Activated CD4-positive, alpha-beta T cell treated with anti-CD3 and anti-CD28 coated beads for 36 hours (primary cell): ENCODE results near the gene KPRP. TPM values are rescaled to one million over a fixed set of nuclear protein-coding genes. Genes with fewer than 3 reads are reported as not detected.

Experiments
- ATAC-seq: fragments of 200-7000 bp; cut with Tn5 transposase; one replicate; pipeline ENCODE4 v1.10.0; 2021; ENCODE audit warnings: mild to moderate bottlenecking, moderate library complexity
- CTCF ChIA-PET: fragments of 350-600 bp; sonication (Branson Sonifier 250); formaldehyde crosslinking; loops from one replicate; lab custom pipeline; 2021; ENCODE audit warnings: antibody characterized with exemption; lab: Charles Lee
- POLR2A ChIA-PET: fragments of 350-600 bp; sonication (Branson Sonifier 250); formaldehyde crosslinking; loops from one replicate; lab custom pipeline; 2021; ENCODE audit warnings: antibody characterized with exemption, inconsistent platforms; lab: Charles Lee
- DNase-seq: peaks from one replicate; pipeline ENCODE4 v3.0.0-alpha.2; 2020
- H3K27ac Mint-ChIP-seq: one replicate; pipeline ENCODE4 v1.8.0; 2021; ENCODE audit warnings: mixed read lengths
- H3K27me3 Mint-ChIP-seq: one replicate; pipeline ENCODE4 v1.8.0; 2021; ENCODE audit warnings: mixed read lengths
- H3K36me3 Mint-ChIP-seq: one replicate; pipeline ENCODE4 v1.8.0; 2021; ENCODE audit warnings: low read depth, mixed read lengths
- H3K4me1 Mint-ChIP-seq: one replicate; pipeline ENCODE4 v1.8.0; 2021; ENCODE audit warnings: mixed read lengths
- H3K4me3 Mint-ChIP-seq: one replicate; pipeline ENCODE4 v1.8.0; 2021; ENCODE audit warnings: mild to moderate bottlenecking, moderate library complexity, mixed read lengths
- H3K9me3 Mint-ChIP-seq: one replicate; pipeline ENCODE4 v1.8.0; 2021; ENCODE audit warnings: low read depth, mixed read lengths
- intact Hi-C, 2 experiments: fragments of 100-400 bp; cut with DNase I in 1 of 2; cut with micrococcal nuclease in 1 of 2; formaldehyde crosslinking; loops; one replicate each; pipeline versions ENCODE4 v1.14.2 to v1.15.1; 2022 to 2024; cut with DNase I, micrococcal nuclease
- total RNA-seq, 2 experiments: library from RNA; stranded (reverse); gene quantifications; one replicate each; pipeline ENCODE4 v1.2.3, GENCODE V29; 2021

Gene KPRP
- total RNA-seq, 2 experiments from 2014 or later, result not detected

DNA sequence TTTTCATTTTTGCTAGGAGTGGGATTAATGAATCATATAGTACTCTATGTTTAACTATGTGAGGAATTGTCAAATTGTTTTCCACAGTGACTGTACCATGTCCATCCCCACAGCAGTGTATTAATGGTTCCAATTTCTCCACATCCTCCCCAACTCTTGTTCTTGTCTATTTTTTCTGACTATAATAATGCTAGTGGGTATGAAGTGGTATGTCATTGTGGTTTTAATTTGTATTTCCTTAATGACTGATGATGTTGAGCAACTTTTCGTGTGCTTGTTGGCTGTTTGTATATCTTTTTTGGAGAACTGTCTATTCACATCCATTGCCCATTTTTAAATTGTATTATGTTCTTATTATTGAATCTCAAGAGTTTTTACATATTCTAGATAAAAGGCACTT lies 10.0 kb upstream of the KPRP start:
- H3K4me1 Mint-ChIP-seq, result peaks cover 2% of the 10 kb centered on the region
- peaks cover 37% of the 10 kb centered on the region for H3K27me3 Mint-ChIP-seq
- H3K36me3 Mint-ChIP-seq, result no peaks in the 10 kb centered on the region
- no peak overlapping the region for H3K27ac Mint-ChIP-seq
- intact Hi-C loops, result no loop called here
- ATAC-seq, result no peak
- POLR2A ChIA-PET, result no interaction called here
- no peak for DNase-seq
- no peak overlapping the region for H3K4me3 Mint-ChIP-seq
- CTCF ChIA-PET, result no interaction called here
- H3K9me3 Mint-ChIP-seq, result no peaks in the 10 kb centered on the region

DNA sequence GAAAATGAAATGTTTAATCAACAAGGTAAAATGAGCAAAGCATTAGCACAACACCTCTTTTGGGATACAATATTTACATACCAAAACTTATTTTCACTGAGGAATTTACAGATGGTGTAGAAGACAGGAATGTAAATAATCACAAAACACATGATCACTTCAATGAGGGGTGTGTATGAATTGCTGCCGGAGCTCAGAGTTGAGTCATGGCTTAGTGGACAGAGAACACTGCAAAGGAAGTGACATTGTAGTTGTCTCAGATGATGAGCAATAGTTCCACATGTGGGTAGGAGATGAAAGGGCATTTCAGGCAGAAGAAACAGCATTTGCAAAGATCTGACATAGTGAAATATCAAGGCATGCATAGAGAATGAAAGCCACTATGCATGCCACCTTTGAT lies 5.6 kb upstream of the KPRP start:
- H3K36me3 Mint-ChIP-seq, result no peaks in the 10 kb centered on the region
- intact Hi-C loops, result no loop called here
- H3K4me3 Mint-ChIP-seq, result no peak overlapping the region
- ChIA-PET CTCF (no interaction called here), POLR2A (no interaction called here)
- peaks cover 40% of the 10 kb centered on the region for H3K27me3 Mint-ChIP-seq
- DNase-seq (no peak), ATAC-seq (peak; percentile 69)
- H3K4me1 Mint-ChIP-seq, result peaks cover 2% of the 10 kb centered on the region
- no peak overlapping the region for H3K27ac Mint-ChIP-seq
- no peaks in the 10 kb centered on the region for H3K9me3 Mint-ChIP-seq

DNA sequence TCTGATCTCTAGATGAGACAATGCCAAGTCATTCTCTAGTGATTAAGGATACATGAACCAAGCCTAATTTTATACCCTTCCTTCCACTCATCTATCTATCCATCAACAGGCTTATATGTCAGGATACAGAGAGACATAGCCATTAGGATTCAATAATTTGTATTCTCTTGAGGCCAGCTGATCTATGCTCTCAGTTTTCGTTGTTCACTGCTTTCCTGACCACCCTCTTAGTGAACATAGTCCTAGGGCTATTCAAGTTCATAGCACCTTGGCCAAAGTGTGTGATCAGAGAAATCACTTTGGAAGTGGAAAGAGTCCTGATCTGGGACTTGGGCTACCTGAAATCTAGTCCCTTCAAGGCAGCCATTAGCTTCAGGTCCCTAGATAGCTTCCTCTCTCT lies 4.2 kb upstream of the KPRP start:
- peaks cover 2% of the 10 kb centered on the region for H3K4me1 Mint-ChIP-seq
- no peak for DNase-seq
- ChIA-PET CTCF (interaction anchor here (0.7 to 1.7 kb wide), 2 partner anchors 13 to 18 kb away, joined by 3 to 4 read pairs; no protein-coding TSS in a partner anchor), POLR2A (no interaction called here)
- peaks cover 34% of the 10 kb centered on the region for H3K27me3 Mint-ChIP-seq
- intact Hi-C loops, result no loop called here
- no peak overlapping the region for H3K27ac Mint-ChIP-seq
- no peaks in the 10 kb centered on the region for H3K9me3 Mint-ChIP-seq
- no peak for ATAC-seq
- H3K36me3 Mint-ChIP-seq, result no peaks in the 10 kb centered on the region
- no peak overlapping the region for H3K4me3 Mint-ChIP-seq

DNA sequence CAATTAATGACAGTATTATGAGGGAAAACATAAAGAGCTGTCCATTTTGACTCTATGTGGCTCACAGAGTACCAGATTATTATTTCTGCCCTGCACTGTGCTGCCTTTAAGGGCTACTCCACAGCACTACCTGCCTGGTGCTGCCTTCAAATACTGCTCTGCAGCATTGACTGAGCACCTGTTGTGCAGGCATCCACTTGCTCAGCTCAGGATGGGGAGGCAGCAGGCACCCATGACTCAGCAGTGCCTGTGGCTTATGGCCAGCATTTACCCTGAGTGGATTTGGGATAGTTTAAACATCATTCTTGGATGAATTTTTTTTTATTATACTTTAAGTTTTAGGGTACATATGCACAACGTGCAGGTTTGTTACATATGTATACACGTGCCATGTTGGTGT lies 953 bp upstream of the KPRP start:
- intact Hi-C loops, result no loop called here
- Mint-ChIP-seq H3K27me3 (peaks cover 20% of the 10 kb centered on the region), H3K27ac (no peak overlapping the region), H3K4me1 (peaks cover 2% of the 10 kb centered on the region), H3K9me3 (no peaks in the 10 kb centered on the region), H3K4me3 (no peak overlapping the region), H3K36me3 (no peaks in the 10 kb centered on the region)
- ATAC-seq (no peak), DNase-seq (no peak)
- ChIA-PET CTCF (no interaction called here), POLR2A (no interaction called here)

DNA sequence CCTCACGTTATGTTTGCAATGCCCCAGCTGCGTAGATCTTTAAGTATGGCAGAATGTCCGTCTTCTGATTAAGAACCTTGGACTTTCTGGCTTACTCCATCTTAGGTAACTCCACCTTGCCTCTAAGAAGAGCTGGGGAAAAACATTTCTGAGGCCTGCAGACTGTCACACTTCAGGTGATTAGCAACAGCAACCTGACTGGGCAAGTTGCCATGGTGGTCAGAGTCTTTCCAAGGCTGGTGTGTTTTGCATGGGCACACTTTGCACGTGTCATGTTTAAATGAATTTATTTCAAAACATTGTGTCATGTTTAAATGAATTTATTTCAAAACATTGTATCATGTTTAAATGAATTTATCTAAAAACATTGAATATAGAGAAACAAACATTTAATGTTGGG lies 811 bp downstream of the KPRP start:
- no peak overlapping the region for H3K4me3 Mint-ChIP-seq
- ATAC-seq (no peak), DNase-seq (no peak)
- H3K9me3 Mint-ChIP-seq, result no peaks in the 10 kb centered on the region
- ChIA-PET POLR2A (no interaction called here), CTCF (no interaction called here)
- H3K27ac Mint-ChIP-seq, result no peak overlapping the region
- no peaks in the 10 kb centered on the region for H3K36me3 Mint-ChIP-seq
- no peaks in the 10 kb centered on the region for H3K4me1 Mint-ChIP-seq
- H3K27me3 Mint-ChIP-seq, result peaks cover 14% of the 10 kb centered on the region
- intact Hi-C loops, result no loop called here

DNA sequence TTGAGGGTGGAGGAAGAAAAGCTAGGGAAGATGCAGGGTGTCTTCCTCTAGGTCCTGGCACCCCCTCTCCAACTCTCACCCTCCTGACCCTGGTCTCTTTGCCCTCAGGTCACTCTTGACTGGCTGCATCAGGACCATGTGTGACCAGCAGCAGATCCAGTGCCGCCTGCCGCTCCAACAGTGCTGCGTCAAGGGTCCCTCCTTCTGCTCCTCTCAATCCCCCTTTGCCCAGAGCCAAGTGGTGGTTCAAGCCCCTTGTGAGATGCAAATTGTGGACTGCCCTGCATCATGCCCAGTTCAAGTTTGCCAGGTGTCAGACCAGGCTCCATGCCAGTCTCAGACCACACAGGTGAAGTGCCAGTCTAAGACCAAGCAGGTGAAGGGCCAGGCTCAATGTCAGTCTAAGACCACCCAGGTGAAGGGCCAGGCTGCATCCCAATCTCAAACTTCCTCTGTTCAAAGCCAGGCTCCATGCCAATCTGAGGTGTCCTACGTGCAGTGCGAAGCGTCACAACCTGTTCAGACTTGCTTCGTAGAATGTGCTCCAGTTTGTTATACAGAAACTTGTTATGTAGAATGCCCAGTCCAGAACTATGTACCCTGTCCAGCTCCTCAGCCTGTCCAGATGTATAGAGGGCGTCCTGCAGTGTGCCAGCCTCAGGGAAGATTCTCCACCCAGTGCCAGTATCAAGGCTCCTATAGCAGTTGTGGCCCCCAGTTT lies 1.8 kb downstream of the KPRP start:
- H3K4me1 Mint-ChIP-seq, result no peaks in the 10 kb centered on the region
- peaks cover 11% of the 10 kb centered on the region for H3K27me3 Mint-ChIP-seq
- ATAC-seq (no peak), DNase-seq (no peak)
- intact Hi-C loops, result no loop called here
- ChIA-PET POLR2A (no interaction called here), CTCF (no interaction called here)
- no peaks in the 10 kb centered on the region for H3K9me3 Mint-ChIP-seq
- no peak overlapping the region for H3K4me3 Mint-ChIP-seq
- H3K27ac Mint-ChIP-seq, result no peak overlapping the region
- no peaks in the 10 kb centered on the region for H3K36me3 Mint-ChIP-seq

DNA sequence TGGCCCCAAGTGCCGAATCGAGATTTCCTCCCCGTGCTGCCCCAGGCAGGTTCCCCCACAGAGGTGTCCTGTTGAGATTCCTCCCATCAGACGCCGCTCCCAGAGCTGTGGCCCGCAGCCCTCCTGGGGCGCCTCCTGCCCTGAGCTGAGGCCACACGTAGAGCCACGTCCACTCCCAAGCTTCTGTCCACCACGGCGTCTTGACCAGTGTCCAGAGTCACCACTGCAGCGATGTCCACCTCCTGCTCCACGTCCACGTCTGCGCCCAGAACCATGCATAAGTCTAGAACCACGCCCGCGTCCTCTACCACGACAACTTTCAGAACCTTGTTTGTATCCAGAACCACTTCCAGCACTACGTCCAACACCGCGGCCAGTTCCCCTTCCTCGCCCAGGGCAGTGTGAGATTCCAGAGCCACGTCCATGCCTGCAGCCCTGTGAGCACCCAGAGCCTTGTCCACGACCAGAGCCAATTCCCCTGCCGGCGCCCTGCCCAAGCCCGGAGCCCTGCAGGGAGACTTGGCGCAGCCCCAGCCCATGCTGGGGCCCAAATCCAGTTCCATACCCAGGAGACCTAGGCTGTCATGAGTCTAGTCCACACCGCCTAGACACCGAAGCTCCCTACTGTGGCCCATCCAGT lies 2.8 kb downstream of the KPRP start:
- POLR2A ChIA-PET, result no interaction called here

DNA sequence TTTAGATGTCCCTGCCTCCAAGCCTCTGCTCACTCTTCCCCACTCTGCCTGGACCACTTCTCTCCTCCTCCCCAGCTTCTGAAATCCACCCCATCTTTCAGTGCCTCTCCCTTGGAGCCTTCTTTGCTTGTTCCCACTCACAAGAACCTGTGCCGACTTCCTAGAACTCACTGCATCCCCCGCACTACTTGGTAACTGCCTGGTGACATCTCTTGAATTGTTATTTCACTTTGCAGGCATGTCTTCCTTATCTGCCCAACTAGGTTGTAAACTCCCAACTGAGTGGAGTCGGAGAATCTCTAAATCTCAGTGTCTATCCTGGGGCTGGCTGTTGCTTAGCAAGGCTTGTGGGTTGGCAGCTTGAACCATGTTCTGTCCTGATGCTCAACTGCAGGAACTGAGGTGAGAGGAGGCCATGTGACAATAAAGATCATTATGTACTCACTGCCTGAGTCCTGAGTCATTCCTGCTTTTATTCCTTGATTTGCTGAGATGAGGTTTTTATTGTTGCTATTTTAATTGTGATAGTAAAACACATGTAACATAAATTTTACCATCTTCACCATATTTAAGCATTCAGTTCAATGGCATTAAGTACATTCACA lies 3.9 kb downstream of the KPRP start:
- ChIA-PET POLR2A (no interaction called here), CTCF (no interaction called here)
- Mint-ChIP-seq H3K4me3 (no peak overlapping the region), H3K36me3 (no peaks in the 10 kb centered on the region), H3K27me3 (peaks cover 5% of the 10 kb centered on the region), H3K9me3 (no peaks in the 10 kb centered on the region), H3K4me1 (no peaks in the 10 kb centered on the region), H3K27ac (no peak overlapping the region)
- ATAC-seq, result no peak
- no peak for DNase-seq
- intact Hi-C loops, result no loop called here

More for the DNA sequence above, 2.8 kb downstream of the KPRP start:
- Mint-ChIP-seq H3K9me3 (no peaks in the 10 kb centered on the region), H3K27ac (no peak overlapping the region), H3K4me3 (no peak overlapping the region), H3K36me3 (no peaks in the 10 kb centered on the region), H3K4me1 (no peaks in the 10 kb centered on the region), H3K27me3 (peaks cover 9% of the 10 kb centered on the region)
- intact Hi-C loops, result no loop called here
- ATAC-seq (no peak), DNase-seq (no peak)
- CTCF ChIA-PET, result interaction anchor here (1.1 kb wide), 1 partner anchor 29 kb away, joined by 3 read pairs; no protein-coding TSS in a partner anchor

DNA sequence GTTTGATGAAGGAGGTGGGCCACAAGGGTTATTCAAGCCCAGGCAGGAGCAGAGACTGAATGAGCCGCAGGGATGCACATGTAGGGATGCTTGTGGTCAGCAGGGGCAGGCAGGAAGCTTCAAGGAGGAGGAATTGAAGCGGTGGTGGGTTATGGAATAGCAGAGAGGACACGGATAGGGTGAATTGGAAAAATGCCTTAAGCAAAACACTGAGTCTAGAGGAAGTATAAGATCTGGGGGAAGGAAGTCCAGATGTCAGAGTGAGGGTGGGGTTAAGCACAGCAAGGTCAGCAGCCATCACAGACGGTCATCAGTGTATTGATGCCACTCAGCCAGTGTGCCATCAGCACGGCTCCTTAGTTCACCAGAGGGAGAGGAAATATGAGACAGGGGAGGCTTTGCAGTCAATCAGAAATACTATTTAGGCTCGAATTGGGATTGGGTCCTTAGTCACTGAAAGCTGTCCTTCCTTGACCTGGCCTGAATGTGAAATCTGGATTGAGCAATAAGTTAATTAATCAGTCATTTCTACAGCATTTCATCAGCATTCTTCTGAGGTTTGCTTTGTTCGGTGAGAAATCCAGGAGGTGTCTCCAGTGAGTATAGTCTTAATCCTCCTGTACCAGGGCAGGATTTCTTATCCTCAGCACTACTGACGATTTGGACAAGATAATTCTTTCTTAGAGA lies 11.2 kb downstream of the KPRP start:
- no peaks in the 10 kb centered on the region for H3K36me3 Mint-ChIP-seq
- no peaks in the 10 kb centered on the region for H3K4me1 Mint-ChIP-seq
- DNase-seq, result no peak
- no peak overlapping the region for H3K4me3 Mint-ChIP-seq
- no peaks in the 10 kb centered on the region for H3K9me3 Mint-ChIP-seq
- no peak for ATAC-seq
- POLR2A ChIA-PET, result no interaction called here
- intact Hi-C loops, result no loop called here
- peaks cover 14% of the 10 kb centered on the region for H3K27me3 Mint-ChIP-seq
- CTCF ChIA-PET, result interaction anchor here (0.7 kb wide), 1 partner anchor 185 kb away, joined by 3 read pairs; no protein-coding TSS in a partner anchor
- H3K27ac Mint-ChIP-seq, result no peak overlapping the region

DNA sequence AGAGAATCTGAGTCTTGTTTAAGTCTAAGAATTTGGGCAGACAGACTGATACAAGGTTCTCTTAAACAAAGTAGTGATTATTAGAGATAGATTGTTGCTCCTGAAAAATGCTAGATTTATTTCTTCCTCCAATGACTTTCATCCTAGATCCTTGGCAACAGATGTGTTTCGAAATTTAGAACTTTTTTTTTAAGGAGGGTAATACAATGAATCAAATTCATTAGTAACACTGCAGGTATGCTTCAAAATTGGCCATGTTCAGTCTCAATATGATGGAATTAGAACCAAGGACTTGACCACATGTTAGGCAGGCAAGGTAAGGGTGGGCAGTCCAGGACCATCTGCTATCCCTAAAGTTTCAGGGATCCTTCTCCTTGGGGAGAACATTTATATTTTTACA lies 12.6 kb downstream of the KPRP start:
- CTCF ChIA-PET, result no interaction called here
- H3K4me3 Mint-ChIP-seq, result no peak overlapping the region
- intact Hi-C loops, result no loop called here
- no peaks in the 10 kb centered on the region for H3K4me1 Mint-ChIP-seq
- POLR2A ChIA-PET, result no interaction called here
- no peak overlapping the region for H3K27ac Mint-ChIP-seq
- DNase-seq (no peak), ATAC-seq (no peak)
- H3K27me3 Mint-ChIP-seq, result peaks cover 14% of the 10 kb centered on the region
- no peaks in the 10 kb centered on the region for H3K9me3 Mint-ChIP-seq
- H3K36me3 Mint-ChIP-seq, result no peaks in the 10 kb centered on the region

DNA sequence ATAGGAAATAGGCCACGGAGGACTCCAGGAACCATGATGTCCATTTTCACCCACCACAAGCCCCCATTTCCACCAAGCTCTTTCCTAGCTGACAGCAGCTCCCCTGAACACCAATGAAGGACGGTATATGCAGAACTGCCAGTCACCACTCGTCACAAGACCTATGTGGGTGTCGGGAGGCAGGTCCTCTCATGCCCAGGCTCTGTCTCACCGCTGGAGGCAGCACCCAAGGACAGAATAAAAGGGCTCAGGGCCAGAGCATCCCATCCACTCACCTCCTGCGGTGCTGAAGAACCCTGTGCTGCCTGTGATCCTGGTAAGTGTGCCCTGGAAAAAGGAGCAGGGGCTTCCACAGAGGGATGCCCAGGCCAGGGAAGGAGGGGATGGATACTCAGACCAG lies 17.1 kb downstream of the KPRP start, which contains the start of gene LCE1F:
TSS of gene LCE1F (plus strand) at position 266 of the 400 bp plus-strand sequence. CDS start 1,232 bp downstream, outside the sequence.
- H3K36me3 Mint-ChIP-seq, result no peaks in the 10 kb centered on the region
- no peaks in the 10 kb centered on the region for H3K4me1 Mint-ChIP-seq
- H3K27ac Mint-ChIP-seq, result no peak within 1 kb of the TSS
- DNase-seq (no peak), ATAC-seq (no peak)
- intact Hi-C loops, result no loop called here
- POLR2A ChIA-PET, result no interaction called here
- H3K27me3 Mint-ChIP-seq, result peaks cover 21% of the 10 kb centered on the region
- H3K9me3 Mint-ChIP-seq, result no peaks in the 10 kb centered on the region
- CTCF ChIA-PET, result no interaction called here
- H3K4me3 Mint-ChIP-seq, result no peak within 1 kb of the TSS
